ENCODE data around the gene GALNT9. TPM values are rescaled to one million over a fixed set of nuclear protein-coding genes. Genes with fewer than 3 reads are reported as not detected.

GALNT9 gene
- polyA plus RNA-seq, 1 of the 3 experiments (the other 2 are of a cell fraction): not detected

DNA sequence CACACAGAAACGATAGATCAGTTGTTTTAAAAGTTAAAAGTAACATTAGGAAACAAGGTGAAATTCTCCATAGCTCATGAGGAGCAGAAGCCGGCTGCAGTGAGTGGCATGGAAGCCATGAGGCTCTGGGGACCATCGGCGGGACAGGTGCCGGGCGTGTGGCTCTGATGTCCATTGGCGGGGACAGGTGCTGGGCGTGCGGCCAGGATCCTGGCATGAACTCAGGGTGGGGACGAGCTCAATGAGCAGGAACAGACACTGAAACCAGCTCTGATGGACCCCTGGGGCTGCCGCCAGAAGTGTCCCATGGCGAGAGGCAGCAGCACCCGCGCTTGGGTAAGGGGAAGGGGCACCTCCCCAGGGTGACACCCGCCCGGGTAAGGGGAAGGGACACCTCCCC is 110.1 kb downstream of the GALNT9 start:
- Histone ChIP-seq H3K4me1 (ENCODE audit: control insufficient read depth in 1 of 2, insufficient read depth in 2 of 2, low read depth in 1 of 2, low read length in 1 of 2) (no peaks in the 10 kb centered on the region), H2AFZ (ENCODE audit: low read depth) (no peak overlapping the region), H3F3A (replicated peaks; ENCODE audit: insufficient read depth) (peaks cover 6% of the 10 kb centered on the region), H3K36me3 (replicated peaks in 1 of 2; ENCODE audit: control insufficient read depth in 1 of 2, insufficient read depth in 2 of 2, low read length in 1 of 2) (no peaks in the 10 kb centered on the region), H3K4me3 (ENCODE audit: low read depth in 2 of 2, low read length in 1 of 2) (no peak overlapping the region), H3K79me2 (ENCODE audit: insufficient read depth) (no peaks in the 10 kb centered on the region), H3K9me3 (no peaks in the 10 kb centered on the region), H4K20me1 (ENCODE audit: insufficient read depth) (no peaks in the 10 kb centered on the region), H3K27ac (ENCODE audit: low read depth in 2 of 2, low read length in 1 of 2) (no peak overlapping the region), H3K9ac (no peak overlapping the region), H3K4me2 (no peak overlapping the region), H3K27me3 (ENCODE audit: insufficient read depth) (peaks cover 42% of the 10 kb centered on the region), H3K9me2 (no peaks in the 10 kb centered on the region)
- no peak for DNase-seq
- TF ChIP-seq CHD2 (IDR thresholded peaks at IDR 0.05; ENCODE audit: low read length, partially characterized antibody) (no peak), MXI1 (IDR thresholded peaks at IDR 0.05; ENCODE audit: low read depth, low read length) (no peak), GATA2 (CRISPR knock-in tag; IDR thresholded peaks at IDR 0.05) (no peak), POLR2AphosphoS5 (IDR thresholded peaks at IDR 0.05; ENCODE audit: low read depth, low read length) (no peak), GABPA (IDR thresholded peaks at IDR 0.05; ENCODE audit: low read depth) (no peak), MEF2A (IDR thresholded peaks at IDR 0.05; ENCODE audit: borderline replicate concordance, low read depth) (no peak), JUND (IDR thresholded peaks at IDR 0.05) (no peak), YY1 (IDR thresholded peaks at IDR 0.05; ENCODE audit: low read depth) (no peak)
- TF ChIP-seq, protein P1, sequence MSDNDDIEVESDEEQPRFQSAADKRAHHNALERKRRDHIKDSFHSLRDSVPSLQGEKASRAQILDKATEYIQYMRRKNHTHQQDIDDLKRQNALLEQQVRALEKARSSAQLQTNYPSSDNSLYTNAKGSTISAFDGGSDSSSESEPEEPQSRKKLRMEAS (IDR thresholded peaks at IDR 0.05; ENCODE audit: low read depth): no peak
- ChIA-PET CTCF (interaction anchor here (0.5 to 2.1 kb wide), 14 partner anchors 9 to 195 kb away, joined by 3 to 15 read pairs (median 4); no protein-coding TSS in a partner anchor), POLR2A (no interaction called here)
- WGBS (ENCODE audit: low lambda C conversion rate): 5% methylated on average over 8 of the region's 16 CpGs

DNA sequence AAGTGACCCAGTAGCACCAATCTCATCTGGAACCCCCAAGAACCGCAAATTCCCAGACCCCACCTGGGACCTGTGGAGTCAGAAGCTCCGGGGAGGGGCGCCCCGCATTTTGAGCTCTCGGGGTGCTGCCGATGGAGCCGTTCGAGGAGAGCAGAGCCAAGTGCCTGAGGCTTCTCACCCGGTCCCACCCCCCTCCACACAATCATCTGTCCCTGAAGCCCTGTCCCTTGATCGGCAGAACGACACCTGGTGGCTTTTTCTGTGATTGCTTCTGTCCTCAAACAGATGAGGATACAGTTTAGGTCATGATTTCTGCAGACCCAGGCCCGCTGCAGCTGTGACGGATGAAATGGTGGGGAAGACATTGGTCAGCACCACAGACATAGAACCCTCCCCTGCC is 110.5 kb downstream of the GALNT9 start:
- peak; percentile 77 for DNase-seq
- no peaks in the 10 kb centered on the region for H3K9me2 ChIP-seq
- H3K9me3 ChIP-seq: no peaks in the 10 kb centered on the region
- H3K9ac ChIP-seq: no peak overlapping the region
- peaks cover 6% of the 10 kb centered on the region for H3F3A ChIP-seq (replicated peaks; ENCODE audit: insufficient read depth)
- no peaks in the 10 kb centered on the region for H3K79me2 ChIP-seq (ENCODE audit: insufficient read depth)
- no peaks in the 10 kb centered on the region for H3K36me3 ChIP-seq (replicated peaks in 1 of 2; ENCODE audit: control insufficient read depth in 1 of 2, insufficient read depth in 2 of 2, low read length in 1 of 2)
- H4K20me1 ChIP-seq (ENCODE audit: insufficient read depth): no peaks in the 10 kb centered on the region
- H3K4me2 ChIP-seq: no peak overlapping the region
- H3K27ac ChIP-seq (ENCODE audit: low read depth in 2 of 2, low read length in 1 of 2): no peak overlapping the region
- WGBS (ENCODE audit: low lambda C conversion rate): 1% methylated on average over 13 of the region's 13 CpGs
- no peak overlapping the region for H2AFZ ChIP-seq (ENCODE audit: low read depth)
- TF ChIP-seq, protein P2, sequence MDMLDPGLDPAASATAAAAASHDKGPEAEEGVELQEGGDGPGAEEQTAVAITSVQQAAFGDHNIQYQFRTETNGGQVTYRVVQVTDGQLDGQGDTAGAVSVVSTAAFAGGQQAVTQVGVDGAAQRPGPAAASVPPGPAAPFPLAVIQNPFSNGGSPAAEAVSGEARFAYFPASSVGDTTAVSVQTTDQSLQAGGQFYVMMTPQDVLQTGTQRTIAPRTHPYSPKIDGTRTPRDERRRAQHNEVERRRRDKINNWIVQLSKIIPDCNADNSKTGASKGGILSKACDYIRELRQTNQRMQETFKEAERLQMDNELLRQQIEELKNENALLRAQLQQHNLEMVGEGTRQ (IDR thresholded peaks at IDR 0.05; ENCODE audit: borderline replicate concordance, low read depth, low read length): no peak
- TF ChIP-seq, protein P3, sequence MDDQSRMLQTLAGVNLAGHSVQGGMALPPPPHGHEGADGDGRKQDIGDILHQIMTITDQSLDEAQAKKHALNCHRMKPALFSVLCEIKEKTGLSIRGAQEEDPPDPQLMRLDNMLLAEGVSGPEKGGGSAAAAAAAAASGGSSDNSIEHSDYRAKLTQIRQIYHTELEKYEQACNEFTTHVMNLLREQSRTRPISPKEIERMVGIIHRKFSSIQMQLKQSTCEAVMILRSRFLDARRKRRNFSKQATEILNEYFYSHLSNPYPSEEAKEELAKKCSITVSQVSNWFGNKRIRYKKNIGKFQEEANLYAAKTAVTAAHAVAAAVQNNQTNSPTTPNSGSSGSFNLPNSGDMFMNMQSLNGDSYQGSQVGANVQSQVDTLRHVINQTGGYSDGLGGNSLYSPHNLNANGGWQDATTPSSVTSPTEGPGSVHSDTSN (IDR thresholded peaks at IDR 0.05): no peak
- TF ChIP-seq, protein P4, sequence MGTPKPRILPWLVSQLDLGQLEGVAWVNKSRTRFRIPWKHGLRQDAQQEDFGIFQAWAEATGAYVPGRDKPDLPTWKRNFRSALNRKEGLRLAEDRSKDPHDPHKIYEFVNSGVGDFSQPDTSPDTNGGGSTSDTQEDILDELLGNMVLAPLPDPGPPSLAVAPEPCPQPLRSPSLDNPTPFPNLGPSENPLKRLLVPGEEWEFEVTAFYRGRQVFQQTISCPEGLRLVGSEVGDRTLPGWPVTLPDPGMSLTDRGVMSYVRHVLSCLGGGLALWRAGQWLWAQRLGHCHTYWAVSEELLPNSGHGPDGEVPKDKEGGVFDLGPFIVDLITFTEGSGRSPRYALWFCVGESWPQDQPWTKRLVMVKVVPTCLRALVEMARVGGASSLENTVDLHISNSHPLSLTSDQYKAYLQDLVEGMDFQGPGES (IDR thresholded peaks at IDR 0.05; ENCODE audit: low read depth, low read length): no peak
- no peak for TF ChIP-seq GATA2 (CRISPR knock-in tag; IDR thresholded peaks at IDR 0.05)
- TF ChIP-seq RAD21 (IDR thresholded peaks at IDR 0.05; ENCODE audit: low read length): peak; percentile 48
- peak; percentile 41; the same call in 1 of the 2 replicates for TF ChIP-seq SMC3 (IDR thresholded peaks at IDR 0.05; ENCODE audit: low read depth, low read length)
- TF ChIP-seq ELF1 (IDR thresholded peaks at IDR 0.05): no peak
- TF ChIP-seq, protein P5, sequence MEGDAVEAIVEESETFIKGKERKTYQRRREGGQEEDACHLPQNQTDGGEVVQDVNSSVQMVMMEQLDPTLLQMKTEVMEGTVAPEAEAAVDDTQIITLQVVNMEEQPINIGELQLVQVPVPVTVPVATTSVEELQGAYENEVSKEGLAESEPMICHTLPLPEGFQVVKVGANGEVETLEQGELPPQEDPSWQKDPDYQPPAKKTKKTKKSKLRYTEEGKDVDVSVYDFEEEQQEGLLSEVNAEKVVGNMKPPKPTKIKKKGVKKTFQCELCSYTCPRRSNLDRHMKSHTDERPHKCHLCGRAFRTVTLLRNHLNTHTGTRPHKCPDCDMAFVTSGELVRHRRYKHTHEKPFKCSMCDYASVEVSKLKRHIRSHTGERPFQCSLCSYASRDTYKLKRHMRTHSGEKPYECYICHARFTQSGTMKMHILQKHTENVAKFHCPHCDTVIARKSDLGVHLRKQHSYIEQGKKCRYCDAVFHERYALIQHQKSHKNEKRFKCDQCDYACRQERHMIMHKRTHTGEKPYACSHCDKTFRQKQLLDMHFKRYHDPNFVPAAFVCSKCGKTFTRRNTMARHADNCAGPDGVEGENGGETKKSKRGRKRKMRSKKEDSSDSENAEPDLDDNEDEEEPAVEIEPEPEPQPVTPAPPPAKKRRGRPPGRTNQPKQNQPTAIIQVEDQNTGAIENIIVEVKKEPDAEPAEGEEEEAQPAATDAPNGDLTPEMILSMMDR (IDR thresholded peaks at IDR 0.05): peak; percentile 48
- POLR2A ChIA-PET: no interaction called here
- peaks cover 46% of the 10 kb centered on the region for H3K27me3 ChIP-seq (ENCODE audit: insufficient read depth)
- H3K4me3 ChIP-seq (ENCODE audit: low read depth in 2 of 2, low read length in 1 of 2): no peak overlapping the region
- H3K4me1 ChIP-seq (ENCODE audit: control insufficient read depth in 1 of 2, insufficient read depth in 2 of 2, low read depth in 1 of 2, low read length in 1 of 2): no peaks in the 10 kb centered on the region
- CTCF ChIA-PET: interaction anchor here (0.5 to 2.1 kb wide), 17 partner anchors 9 to 195 kb away, joined by 3 to 15 read pairs (median 3); no protein-coding TSS in a partner anchor

Data from SK-N-SH (cell line).